Occipital lobe (tissue), 2 donors: ENCODE data around the gene PRUNE1. TPM values are rescaled to one million over a fixed set of nuclear protein-coding genes. Genes with fewer than 3 reads are reported as not detected.

Experiments used
- DNase-seq: peaks from one replicate; lab custom pipeline; 2025; lab: John Stamatoyannopoulos, UW
- total RNA-seq: library from RNA; depleted of rRNA; stranded (reverse); fragments of >200 nt; gene quantifications from one replicate; pipeline ENCODE4 v1.2.3, GENCODE V29; 2014

PRUNE1 gene
- total RNA-seq: 25.3 TPM

DNA sequence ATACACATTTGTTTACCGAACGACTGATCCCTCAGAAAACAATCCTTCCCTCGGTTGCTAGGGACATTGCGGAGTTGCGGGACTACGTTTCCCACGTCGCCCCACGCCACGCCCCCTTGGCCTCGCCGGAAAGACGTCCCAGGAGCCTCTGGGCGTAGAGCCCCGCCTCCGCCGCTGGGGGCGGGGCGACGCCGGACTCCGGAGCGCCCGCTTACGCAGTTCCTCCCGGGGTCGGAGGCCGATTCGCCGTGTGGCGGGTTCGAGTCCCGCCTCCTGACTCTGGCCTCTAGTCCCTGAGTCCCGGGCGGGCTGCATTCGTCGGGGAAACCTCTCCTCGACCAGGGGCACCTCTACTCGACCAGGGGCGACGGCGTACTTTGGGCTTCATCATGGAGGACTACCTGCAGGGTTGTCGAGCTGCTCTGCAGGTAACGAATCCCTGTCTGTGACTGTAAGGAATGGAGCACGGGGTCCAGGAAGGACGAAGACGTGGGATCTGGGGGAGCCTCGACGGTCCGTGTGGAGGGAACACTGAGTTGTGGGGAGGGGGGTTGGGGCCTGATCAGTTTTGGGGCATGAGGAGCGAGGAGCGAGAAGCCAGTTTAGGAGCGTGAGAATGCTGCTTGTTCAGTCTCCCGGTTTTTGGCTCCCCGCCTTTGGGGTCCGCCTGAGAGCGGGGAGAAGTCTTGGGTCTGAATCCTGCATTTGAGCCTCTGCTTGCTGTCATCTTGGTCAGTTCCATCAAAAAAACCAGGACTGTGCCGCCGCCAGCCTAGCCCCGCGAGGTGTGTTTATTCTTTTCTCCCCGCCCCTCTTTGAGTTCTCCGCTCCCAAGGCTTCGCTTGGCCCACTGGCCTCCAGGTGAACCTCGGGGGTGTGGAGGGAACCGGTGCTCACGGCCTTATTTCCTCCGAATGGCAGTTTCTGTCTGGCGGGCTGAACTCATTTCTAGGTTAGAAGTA is at the start of gene PRUNE1:
Gene PRUNE1, plus strand, starts transcription at position 206 of the 962 bp plus-strand sequence. Its CDS starts 184 bp downstream, at position 390.
- peak; percentile 90 for DNase-seq

DNA sequence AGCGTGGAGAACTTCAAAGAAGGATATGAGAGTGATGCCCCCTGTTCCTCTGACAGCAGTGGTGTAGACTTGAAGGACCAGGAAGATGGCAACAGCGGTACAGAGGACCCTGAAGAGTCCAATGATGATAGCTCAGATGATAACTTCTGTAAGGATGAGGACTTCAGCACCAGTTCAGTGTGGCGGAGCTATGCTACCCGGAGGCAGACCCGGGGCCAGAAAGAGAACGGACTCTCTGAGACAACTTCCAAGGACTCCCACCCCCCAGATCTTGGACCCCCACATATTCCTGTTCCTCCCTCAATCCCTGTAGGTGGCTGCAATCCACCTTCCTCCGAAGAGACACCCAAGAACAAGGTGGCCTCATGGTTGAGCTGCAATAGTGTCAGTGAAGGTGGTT is 47.6 kb upstream of the PRUNE1 start:
- no peak for DNase-seq

- no peak for DNase-seq
These were observed 46.5 kb upstream of the PRUNE1 start for GRCh38 chr1:150961756-150962155.

DNA sequence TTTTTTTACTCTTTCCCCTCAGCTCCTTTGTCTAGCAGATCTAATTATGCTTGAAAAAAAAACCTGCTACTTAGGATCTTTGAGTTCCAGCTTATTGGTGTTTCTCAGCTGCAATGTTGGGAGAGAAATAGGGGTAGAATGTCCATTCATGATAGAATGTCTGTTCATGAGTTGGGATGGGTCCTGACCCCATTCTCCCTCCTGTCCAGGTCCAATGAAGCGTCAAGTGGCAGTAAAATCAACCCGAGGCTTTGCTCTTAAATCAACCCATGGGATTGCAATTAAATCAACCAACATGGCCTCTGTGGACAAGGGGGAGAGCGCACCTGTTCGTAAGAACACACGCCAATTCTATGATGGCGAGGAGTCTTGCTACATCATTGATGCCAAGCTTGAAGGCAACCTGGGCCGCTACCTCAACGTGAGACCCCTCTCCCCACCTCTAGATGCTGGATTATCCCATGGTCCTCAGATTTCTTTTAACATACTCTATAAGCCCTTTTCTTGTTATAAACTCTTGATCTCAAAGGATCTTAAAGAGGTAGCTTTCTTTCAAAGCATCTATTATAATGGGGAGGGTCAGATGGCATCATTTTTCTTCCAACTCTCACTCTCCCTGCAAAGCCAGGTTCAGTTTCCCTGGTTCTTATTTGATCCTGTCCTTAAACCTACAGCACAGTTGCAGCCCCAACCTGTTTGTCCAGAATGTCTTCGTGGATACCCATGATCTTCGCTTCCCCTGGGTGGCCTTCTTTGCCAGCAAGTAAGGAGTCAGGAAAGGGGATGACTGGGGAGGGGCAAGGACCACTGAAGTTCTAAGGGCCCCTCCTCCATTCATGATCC is 44.7 kb upstream of the PRUNE1 start:
- DNase-seq: no peak

DNA sequence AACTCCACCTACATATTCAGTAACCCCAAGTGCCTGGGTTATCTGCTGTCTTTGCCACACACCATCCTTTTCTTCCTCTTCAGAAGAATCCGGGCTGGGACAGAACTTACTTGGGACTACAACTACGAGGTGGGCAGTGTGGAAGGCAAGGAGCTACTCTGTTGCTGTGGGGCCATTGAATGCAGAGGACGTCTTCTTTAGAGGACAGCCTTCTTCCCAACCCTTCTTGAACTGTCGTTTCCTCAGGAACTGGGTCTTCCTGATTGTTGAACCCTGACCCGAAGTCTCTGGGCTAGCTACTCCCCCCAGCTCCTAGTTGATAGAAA is 44.1 kb upstream of the PRUNE1 start:
- no peak for DNase-seq

DNA sequence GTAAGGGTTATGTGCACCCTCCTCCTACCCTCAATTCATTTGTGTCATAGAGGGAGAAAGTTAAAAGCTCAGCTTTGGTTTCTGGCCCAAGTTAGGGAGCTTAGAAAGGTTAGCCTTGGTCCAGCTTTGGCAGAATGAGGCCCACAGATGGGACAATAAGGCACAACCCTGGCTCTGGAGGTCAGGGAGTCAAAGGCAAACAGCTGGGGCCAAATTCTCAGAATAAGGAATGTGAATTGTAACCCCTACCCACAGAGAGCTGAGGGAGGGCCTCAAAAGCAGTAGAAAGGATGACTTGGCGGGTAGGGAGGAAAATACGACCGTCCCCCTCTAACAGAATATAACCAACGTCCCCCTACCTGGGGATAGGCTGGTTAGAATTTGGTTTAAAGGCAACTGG is 42.6 kb upstream of the PRUNE1 start:
- DNase-seq: no peak

- DNase-seq: no peak
These were observed 42.2 kb upstream of the PRUNE1 start for GRCh38 chr1:150966011-150966410.

GRCh38 chr1:150967936-150968335 is 40.3 kb upstream of the PRUNE1 start:
- no peak for DNase-seq

- DNase-seq: peak; percentile 40
These were observed 39.8 kb upstream of the PRUNE1 start for GRCh38 chr1:150968491-150968890.

GRCh38 chr1:150969626-150970025 is 38.6 kb upstream of the PRUNE1 start:
- no peak for DNase-seq

- peak; percentile 21 for DNase-seq
These were observed 37.3 kb upstream of the PRUNE1 start for GRCh38 chr1:150970808-150971582.

DNA sequence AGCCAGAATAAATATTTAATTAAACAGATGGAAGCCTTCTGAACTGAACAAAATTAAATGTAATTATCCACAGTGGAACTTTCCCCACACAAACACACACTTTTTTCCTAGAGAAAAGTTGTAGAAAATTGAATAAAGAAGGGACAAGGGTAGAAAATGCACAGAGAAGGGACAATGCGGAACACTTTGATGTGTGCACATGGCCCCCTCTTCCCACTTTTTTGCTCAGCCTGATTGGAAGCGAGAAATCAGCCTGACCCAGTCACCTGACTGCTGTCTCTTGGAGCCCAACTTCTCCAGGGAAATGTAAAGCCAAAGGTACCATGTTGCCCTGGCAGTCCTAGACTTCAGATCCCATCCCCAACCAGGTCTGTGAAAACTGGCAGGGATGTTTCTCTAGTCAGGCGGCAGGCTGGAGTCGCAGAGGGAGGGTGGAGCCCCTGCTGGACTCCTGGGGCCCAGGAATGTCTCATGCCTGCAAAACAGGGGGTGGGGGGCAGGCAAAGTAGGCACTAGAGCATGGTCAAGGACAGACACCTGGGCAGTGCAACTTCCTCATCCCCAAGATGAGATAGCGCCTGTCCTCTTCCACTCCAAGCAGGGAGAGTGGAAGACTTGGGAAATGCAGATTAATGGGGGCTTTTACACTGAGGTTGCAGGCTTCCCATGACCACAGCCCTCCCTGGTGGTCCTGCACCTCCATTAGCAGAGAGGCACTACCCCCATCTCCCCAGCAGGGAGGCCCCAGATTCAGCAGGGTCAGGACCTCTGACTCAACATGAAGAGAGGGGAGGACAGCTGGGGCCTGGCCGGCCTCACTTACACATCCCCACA is 36.4 kb upstream of the PRUNE1 start:
- no peak for DNase-seq

GRCh38 chr1:150972417-150972940 is 35.8 kb upstream of the PRUNE1 start:
- no peak for DNase-seq

DNA sequence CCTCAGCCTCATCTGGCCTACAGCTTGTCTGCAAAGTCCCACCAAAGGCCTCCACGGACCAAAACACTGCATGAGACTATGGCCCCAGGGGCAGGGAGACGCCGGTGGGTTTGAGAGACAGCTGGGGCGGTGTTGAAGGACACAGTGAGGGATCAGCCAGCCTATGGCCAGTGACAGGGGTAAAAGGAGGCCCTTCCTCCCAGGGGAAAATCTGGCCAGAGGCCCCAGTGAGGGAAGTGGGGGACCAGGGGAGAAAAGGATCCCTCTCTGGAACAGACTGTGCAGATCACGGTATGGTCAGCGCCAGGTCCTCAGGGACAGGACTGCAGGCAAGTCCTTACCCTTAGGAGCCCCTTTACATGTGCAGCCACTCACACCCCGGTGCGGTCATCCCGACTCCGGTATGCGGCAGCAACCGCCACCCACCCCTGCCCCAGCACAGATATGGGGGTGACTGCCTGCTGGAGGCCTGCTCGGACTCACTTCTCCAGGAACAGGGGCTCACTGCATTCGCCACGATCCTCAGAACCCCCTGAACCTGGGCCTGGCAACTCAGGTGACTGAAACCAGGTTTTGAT is 34.9 kb upstream of the PRUNE1 start:
- no peak for DNase-seq

DNA sequence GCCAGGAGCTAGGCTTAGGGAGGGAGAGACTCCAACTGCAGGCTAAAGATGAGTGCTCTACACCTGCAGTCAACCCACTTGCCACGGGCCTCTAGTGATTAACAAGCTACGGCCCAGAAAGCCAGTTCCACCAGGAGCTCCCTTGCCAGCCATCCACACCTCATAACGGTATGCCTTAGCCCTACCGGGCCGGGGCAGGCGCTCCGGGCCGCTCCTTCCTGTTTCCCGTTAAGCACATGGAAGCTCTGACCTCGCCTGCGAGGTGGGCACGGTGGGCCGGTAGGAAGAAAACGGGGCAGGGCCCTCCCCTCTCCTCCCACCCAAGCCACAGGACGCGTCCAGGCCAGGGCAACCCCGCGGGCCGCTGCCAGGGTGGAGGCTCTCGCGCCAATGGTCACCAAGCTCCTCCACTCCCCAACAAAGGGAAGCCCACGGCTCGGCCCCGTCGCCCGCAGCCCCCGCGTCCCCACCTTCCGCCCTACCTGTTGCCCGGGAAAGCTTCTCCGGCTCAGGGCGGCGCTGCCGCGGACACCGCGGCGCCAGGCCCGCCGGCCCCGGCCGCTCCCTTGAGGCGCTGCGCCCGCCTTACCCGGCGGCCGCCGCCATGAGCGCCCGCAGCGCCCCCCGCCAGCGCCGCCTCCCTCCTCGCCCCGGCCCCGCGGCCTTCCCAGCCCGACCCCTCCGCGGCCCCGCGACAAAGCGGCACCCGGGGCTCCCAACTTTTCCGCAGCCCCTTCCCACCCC is 34.2 kb upstream of the PRUNE1 start:
- DNase-seq: no peak

DNA sequence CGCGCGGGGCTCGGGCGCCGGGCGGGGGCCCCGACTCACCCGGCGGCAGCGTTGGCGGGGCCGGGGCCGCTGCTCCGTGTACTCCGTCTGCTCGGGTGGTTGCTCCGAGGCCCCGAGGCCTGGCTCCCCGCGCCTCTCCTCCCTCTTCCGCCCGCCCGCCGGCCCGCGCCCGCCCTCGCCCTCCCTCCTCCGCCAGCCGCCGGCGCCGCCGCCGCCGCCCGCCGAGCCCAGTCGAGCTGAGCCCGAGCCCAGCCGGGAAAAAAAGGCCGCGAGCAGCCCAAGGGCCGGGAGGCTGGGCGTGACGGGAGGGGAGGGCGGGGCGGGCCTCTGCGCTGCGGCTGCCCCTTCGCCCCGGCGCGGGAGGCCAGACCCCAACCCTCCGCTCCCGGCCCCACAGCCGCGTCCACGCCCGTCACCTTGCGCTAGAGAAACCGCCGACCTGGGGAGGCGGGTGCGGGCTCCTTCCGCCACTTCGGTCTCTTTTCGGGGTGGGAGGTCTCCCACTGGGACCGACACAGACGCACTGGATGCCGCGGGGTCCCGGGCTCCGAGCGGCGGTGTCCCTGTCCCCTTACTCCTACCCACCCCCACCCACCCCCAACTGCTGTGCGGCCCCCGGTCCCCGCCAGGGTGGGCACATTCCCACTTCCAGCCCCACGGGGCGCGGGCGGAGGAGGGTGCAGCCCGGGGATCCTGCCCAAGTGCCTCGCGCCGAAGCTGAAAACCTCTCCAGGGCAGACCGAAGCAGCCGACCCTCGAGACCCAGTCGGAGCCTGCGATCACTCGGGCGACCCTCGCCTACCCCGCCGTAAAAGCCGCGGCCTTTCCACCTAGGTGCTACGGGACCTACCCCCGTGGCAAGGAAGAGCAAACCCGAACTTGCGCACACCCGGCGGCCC is 33.4 kb upstream of the PRUNE1 start, which contains the start of gene CERS2:
Gene CERS2, minus strand, starts transcription at position 256 of the 899 bp plus-strand sequence. CDS start 5,745 bp downstream, outside the sequence.
- DNase-seq: peak; percentile 61

GRCh38 chr1:150976401-150976821 is 31.8 kb upstream of the PRUNE1 start:
- no peak for DNase-seq
